22Rv1 (cell line): ENCODE results near the gene KAZN.

ENCODE experiments used
- H3K27ac ChIP-seq: fragments of 450-650 bp; 2 replicates; pipeline ENCODE4 v1.5.1; 2017
- ZFX ChIP-seq: fragments of 450-650 bp; IDR thresholded peaks from 2 replicates; pipeline ENCODE4 v1.6.1; 2017; ENCODE audit warnings: antibody characterized with exemption, borderline replicate concordance
- TF ChIP-seq, protein P1 (sequence below): fragments of 450-650 bp; IDR thresholded peaks from 2 replicates; pipeline ENCODE4 v1.5.1; 2017; ENCODE audit warnings: mild to moderate bottlenecking

Gene KAZN

DNA sequence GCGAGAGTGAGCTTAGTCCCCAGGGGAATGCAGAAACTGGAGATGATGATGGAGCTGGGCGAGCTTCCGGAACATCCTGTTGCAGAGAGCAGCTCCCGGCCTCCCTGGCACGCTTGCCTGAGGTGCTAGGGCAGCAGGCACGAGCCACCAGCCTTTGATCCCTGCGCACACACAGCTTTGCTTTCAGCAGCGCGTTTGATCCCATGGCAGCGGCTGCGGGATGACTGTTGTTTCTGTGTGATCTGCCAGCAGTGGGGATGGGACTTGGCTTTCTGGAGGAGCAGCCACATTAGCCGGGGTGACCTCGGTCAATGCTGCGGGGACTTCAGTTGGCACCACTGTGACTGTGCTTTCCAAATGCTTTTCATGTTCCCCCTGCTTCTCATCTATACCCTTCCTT lies 193.2 kb downstream of the KAZN start:
- TF ChIP-seq, protein P1, sequence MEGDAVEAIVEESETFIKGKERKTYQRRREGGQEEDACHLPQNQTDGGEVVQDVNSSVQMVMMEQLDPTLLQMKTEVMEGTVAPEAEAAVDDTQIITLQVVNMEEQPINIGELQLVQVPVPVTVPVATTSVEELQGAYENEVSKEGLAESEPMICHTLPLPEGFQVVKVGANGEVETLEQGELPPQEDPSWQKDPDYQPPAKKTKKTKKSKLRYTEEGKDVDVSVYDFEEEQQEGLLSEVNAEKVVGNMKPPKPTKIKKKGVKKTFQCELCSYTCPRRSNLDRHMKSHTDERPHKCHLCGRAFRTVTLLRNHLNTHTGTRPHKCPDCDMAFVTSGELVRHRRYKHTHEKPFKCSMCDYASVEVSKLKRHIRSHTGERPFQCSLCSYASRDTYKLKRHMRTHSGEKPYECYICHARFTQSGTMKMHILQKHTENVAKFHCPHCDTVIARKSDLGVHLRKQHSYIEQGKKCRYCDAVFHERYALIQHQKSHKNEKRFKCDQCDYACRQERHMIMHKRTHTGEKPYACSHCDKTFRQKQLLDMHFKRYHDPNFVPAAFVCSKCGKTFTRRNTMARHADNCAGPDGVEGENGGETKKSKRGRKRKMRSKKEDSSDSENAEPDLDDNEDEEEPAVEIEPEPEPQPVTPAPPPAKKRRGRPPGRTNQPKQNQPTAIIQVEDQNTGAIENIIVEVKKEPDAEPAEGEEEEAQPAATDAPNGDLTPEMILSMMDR, result no peak
- TF ChIP-seq ZFX, result no peak
- H3K27ac ChIP-seq, result no peak overlapping the region

DNA sequence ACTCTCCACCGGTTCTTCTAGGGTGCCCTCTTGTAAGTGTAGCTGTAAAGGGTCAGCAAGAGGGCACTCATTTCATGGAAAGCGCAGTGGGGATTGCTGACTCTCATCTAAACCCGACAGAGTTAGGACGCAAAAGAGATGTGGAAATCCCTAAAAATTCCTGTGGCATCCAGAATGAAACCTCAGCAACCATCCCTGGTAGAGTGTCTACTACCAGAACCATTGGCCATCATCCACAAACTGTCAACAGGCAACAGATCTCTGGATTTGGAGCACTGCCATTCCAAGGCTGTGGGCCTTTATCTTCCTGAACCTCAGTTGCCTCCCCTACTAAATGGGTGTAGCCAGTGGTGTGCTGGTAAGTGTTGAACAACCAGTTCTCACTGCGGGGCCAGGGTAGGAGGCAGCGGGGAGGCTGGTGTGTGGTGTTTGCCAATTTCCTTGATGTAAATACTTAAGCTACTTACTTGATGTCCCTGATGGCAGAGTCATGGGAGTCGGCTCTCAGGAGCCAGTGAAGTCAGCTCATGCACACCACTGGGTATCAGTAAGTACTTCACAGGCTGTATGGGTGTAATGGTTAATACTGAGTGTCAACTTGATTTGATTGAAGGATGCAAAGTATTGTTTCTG lies 195.8 kb downstream of the KAZN start:
- TF ChIP-seq, protein P1, result no peak
- no peak for TF ChIP-seq ZFX
- no peak overlapping the region for H3K27ac ChIP-seq

DNA sequence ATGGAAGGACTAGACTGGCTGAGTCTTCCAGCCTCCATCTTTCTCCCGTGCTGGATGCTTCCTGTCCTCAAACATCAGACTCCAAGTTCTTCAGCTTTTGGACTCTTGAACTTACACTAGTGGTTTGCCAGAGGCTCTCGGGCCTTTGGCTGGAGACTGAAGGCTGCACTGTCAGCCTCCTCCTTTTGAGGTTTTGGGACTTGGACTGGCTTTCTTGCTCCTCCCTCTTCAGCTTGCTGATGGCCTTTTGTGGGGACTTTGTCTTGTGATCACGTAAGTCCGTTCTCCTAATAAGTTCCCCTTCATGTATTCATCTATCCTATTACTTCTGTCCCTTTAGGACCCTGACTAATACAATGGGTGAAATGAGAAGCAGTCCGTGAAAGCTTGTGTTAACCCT lies 196.4 kb downstream of the KAZN start:
- H3K27ac ChIP-seq, result no peak overlapping the region
- TF ChIP-seq, protein P1, result no peak
- no peak for TF ChIP-seq ZFX

DNA sequence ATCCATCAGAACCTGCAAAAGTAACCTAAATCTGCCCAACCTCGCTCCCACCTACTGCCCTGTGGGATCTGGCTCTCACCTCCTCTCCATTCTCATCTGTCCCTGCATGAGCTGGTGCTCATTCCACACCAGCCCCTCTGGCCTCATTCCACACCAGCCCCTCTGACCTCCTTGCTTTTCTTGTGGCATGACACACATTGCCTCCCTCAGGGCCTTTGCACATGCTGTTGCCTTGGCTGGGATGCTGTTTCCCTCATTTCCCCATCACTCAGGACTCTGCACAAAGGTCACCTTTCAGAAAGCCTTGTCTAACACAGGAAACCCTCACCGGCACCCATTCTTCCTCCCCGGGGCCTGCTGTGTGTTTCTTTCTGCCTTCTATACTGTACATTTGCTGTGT lies 197.1 kb downstream of the KAZN start:
- no peak overlapping the region for H3K27ac ChIP-seq
- TF ChIP-seq ZFX, result no peak

DNA sequence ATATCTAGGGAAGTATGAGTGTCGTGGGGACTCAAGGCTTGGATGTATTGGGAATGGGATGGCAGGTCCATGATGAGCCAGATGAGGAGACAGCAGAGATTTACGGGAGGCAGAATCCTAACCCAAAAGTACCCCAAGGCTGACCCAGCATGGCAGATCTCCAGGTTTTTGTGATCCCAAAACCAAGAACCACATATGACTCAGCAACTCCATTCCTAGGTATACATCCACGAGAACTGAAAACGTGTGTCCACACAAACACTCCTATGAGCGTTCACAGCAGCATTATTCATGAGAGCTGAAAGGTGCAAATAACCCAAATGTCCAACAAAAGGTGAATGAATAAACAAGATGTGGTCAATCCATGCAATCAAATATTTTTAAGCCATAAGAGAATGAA lies 201.5 kb downstream of the KAZN start:
- no peak overlapping the region for H3K27ac ChIP-seq
- no peak for TF ChIP-seq ZFX
- TF ChIP-seq, protein P1, result no peak

DNA sequence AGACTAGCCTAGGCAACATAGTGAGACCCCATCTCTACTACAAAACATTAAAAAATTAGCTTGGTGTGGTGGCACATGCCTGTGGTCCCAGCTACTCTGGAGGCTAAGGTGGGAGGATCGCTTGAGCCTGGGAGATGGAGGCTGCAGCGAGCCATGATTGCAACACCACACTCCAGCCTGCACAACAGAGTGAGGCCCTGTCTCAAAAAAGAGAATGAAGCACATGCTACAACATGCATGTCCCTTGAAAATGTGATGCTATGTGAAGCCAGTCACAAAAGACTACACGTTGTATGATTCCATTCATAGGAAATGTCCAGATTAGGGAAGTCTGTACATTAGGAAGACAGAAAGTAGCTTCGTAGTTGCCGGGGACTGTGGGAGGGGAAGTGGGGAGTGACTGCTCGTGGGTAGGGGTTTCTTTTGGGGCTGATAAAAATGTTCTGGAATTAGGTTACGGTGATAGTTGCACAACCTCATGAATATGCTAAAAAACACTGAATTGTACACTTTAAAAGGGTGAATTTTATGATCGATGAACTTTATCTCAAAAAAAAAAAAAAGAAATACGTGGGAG lies 202.1 kb downstream of the KAZN start:
- no peak overlapping the region for H3K27ac ChIP-seq
- no peak for TF ChIP-seq ZFX
- TF ChIP-seq, protein P1, result no peak

DNA sequence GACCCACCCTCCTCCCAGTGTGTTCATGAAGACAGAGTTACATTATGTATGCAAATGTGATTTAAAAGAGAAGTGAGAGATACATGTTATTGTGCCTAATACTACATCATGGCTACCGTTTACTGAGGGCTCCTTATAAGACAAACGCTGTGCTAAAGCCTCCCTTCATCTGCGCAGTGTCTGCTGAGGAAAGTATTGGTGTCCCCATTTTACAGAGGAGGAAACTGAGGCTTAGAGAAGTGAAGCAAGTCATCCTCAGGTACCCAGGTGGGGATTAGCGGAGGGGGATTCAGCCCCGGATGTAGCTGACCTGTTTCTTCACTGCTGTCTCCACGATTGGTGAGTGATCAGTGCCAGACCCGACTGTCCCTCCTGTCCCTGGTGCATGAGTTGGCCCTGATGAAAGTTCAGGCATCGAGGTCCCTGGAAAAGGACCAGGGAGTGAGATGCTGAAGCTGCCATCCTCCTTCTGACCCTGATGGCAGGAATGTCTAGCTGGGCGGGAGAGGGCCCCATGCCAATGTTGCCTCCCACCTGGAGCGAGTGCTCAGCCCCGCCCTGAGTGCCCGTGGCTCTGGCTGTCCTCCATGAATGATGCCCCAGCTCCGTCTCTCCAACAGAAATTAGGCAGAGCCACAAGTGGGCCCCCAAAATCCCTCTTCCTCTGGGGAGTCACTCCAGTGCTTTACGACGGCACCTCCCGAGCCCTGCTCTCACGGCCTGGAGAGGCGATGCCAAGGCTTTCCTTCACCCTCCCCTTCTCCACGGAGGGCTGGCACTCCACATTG lies 204.7 kb downstream of the KAZN start:
- H3K27ac ChIP-seq, result no peak overlapping the region
- TF ChIP-seq ZFX, result no peak
- TF ChIP-seq, protein P1, result no peak
